ENCODE results near the gene AIF1.

AIF1 gene

DNA sequence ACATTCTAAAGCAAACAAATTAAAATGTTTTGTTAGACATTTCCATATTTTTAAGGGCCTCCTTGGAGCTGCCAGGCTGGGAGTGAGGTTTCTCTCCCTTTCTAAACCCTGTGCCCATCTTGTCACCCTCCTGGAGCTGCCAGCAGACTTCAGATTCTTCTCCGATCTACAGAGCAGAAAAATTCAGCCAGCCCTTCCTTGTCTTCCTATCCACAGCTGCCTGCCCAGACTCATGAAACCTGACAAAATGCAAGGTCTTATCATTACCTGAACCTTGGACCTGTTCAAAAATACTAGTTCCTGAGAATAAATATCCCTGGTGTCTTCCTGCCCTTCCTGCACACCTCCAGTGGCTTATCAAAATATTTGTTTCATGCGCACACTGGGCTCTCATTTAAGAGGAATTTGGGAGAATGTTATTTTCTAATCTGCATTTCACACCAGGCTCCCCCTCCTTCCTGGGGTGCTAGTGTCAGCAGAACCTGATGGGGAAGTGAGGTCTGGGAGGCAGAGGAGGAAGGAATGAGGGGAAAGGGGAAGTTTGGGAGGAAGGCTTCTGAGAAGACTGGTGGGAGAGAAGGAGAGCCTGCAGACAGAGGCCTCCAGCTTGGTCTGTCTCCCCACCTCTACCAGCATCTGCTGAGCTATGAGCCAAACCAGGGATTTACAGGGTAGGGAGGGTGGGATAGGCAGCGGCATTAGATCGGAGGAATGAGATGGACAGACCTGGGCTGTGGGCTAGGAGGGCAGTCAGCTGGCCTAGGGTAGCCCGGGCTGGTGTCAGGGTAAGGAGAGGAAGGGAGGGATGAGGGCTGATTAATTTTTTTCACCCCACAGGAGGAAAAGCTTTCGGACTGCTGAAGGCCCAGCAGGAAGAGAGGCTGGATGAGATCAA is at the start of gene AIF1:
AIF1 (plus strand) TSS at position 551 of the 895 bp plus-strand sequence; CDS start at position 647, 96 bp downstream.
- no peak for TF ChIP-seq CTCF (IDR thresholded peaks at IDR 0.05)

- no peak for TF ChIP-seq CTCF (IDR thresholded peaks at IDR 0.05)
Measured at GRCh38 chr6:31567531-31568370, 47.3 kb upstream of the AIF1 start.

DNA sequence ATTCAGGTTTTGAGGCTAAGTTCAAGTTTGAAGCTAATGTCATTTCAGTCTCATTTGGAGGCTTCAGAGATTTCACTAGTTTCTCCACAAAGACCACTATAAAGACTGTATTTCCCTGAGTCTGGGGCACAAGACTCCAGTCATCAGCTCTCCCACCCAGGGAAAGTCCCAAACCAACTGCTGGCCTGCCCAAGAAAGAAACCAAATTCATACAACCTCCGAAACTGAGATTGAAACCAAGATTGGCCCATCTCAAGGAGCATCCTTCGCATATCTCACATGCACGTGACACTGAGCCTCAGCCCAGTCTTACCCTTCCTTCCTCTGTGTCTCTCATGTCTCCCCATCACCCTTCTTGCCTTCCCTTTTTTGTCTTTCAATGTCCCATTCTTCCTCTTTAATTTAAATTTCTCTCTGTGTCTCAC is 46.5 kb upstream of the AIF1 start:
- no peak for TF ChIP-seq CTCF (IDR thresholded peaks at IDR 0.05)

- no peak for TF ChIP-seq CTCF (IDR thresholded peaks at IDR 0.05)
Measured at GRCh38 chr6:31569861-31570536, 45.0 kb upstream of the AIF1 start.

DNA sequence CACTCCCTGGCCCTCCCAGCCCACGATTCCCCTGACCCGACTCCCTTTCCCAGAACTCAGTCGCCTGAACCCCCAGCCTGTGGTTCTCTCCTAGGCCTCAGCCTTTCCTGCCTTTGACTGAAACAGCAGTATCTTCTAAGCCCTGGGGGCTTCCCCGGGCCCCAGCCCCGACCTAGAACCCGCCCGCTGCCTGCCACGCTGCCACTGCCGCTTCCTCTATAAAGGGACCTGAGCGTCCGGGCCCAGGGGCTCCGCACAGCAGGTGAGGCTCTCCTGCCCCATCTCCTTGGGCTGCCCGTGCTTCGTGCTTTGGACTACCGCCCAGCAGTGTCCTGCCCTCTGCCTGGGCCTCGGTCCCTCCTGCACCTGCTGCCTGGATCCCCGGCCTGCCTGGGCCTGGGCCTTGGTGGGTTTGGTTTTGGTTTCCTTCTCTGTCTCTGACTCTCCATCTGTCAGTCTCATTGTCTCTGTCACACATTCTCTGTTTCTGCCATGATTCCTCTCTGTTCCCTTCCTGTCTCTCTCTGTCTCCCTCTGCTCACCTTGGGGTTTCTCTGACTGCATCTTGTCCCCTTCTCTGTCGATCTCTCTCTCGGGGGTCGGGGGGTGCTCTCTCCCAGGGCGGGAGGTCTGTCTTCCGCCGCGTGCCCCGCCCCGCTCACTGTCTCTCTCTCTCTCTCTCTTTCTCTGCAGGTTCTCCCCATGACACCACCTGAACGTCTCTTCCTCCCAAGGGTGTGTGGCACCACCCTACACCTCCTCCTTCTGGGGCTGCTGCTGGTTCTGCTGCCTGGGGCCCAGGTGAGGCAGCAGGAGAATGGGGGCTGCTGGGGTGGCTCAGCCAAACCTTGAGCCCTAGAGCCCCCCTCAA is 42.8 kb upstream of the AIF1 start, which contains the start of gene LTA:
LTA (plus strand) TSS at position 249 of the 871 bp plus-strand sequence; CDS start at position 703, 454 bp downstream.
- TF ChIP-seq CTCF (IDR thresholded peaks at IDR 0.05) = no peak

GRCh38 chr6:31573239-31574105 is 41.6 kb upstream of the AIF1 start:
- TF ChIP-seq CTCF (IDR thresholded peaks at IDR 0.05) = no peak
